Measurements from ENCODE around the gene PPIE.

Gene PPIE

DNA sequence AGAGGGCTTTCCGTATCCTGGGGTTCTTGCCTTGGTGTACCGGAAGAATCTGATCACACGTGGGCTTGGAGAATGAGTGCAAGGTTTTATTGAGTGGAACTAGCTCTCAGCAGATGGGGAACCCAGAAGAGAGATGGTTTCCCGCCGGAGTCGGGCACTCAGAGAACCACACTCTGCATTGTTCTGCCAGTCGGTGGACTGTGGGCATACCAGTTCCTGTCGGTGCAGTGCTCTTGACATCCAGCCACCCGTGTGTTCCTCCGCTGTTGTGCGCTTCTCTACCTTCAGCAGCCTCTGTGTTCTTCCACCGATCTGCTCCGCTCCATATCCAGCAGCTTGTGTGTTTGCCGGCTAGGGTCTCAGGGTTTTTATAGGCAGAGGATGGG, 10.8 kb upstream of the PPIE start:
- DNase-seq (ENCODE audit: low read depth in 1 of 2, low spot score in 1 of 2): peak; percentile 11 to 30
- no peak for TF ChIP-seq JUND (IDR thresholded peaks at IDR 0.05; ENCODE audit: low read depth)
- in situ Hi-C loops (cut with HindIII; ENCODE audit: low pct_unique_long_range_greater_than_20kb, low sequenced_read_pairs): no loop called here

DNA sequence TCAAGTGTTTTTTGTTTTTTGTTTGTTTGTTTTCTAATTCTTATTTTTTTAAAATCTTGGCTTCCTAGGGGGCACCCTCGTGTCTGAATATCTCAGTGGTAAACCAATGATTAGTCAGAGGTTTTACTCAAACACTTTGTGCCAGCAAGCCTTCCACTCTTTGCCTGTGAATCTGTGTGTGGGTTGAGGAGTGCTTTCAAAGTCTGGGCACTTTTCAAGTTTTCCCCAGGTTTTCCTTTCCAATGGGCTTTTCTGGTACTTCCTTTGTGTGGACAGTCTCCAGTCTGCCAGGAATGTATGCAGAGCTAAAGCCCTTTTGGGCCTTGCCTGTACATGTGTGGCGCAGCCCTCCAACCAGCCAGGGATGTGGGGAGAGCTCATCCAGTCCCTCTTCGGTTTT, 9.7 kb upstream of the PPIE start:
- no peak for DNase-seq (ENCODE audit: low read depth in 1 of 2, low spot score in 1 of 2)
- TF ChIP-seq JUND (IDR thresholded peaks at IDR 0.05; ENCODE audit: low read depth): no peak
- in situ Hi-C loops (cut with HindIII; ENCODE audit: low pct_unique_long_range_greater_than_20kb, low sequenced_read_pairs): no loop called here

- TF ChIP-seq JUND (IDR thresholded peaks at IDR 0.05; ENCODE audit: low read depth): no peak
- in situ Hi-C loops (cut with HindIII; ENCODE audit: low pct_unique_long_range_greater_than_20kb, low sequenced_read_pairs): no loop called here
- no peak for DNase-seq (ENCODE audit: low read depth in 1 of 2, low spot score in 1 of 2)
Measured at GRCh38 chr1:39729842-39730241, 8.8 kb upstream of the PPIE start.

DNA sequence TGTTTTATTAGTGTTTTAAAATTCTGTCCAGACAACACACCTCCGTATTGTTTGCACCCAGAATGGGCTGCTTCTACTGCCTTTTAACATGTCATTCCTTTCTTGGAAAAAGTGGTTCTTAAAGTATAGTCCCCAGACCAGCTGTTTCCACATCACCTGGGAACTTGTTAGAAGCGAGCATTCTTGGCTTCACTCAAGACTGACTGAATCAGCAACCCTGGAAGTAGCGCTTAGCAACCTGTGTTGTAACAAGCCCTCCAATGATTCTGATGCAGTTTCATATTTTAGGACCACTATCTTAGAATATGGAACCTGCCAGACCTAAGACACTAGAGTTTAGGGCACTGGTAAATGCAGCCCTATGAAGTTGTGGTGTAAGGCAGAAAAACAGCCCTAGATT, 6.0 kb upstream of the PPIE start:
- TF ChIP-seq JUND (IDR thresholded peaks at IDR 0.05; ENCODE audit: low read depth): no peak
- no peak for DNase-seq (ENCODE audit: low read depth in 1 of 2, low spot score in 1 of 2)
- in situ Hi-C loops (cut with HindIII; ENCODE audit: low pct_unique_long_range_greater_than_20kb, low sequenced_read_pairs): no loop called here

DNA sequence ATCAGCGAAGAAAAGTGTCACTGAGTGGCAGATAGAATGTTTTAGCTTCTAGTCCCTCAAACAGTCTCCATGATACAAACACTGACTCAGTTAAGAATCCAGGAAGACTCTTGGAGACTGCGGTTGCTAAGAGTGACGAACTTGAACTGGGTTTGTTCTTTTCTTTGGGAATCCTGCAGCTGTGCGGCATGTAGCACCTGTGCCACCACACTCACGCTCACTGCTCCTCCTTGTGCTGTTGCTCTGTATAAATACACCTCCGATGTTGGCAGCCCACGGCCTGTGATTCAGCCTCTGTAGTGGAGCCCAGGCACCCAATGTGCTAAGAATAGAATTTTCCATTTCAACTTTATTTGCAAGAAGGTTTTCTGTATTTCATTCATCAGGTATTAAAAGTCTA, 5.5 kb upstream of the PPIE start:
- in situ Hi-C loops (cut with HindIII; ENCODE audit: low pct_unique_long_range_greater_than_20kb, low sequenced_read_pairs): no loop called here
- no peak for TF ChIP-seq JUND (IDR thresholded peaks at IDR 0.05; ENCODE audit: low read depth)
- no peak for DNase-seq (ENCODE audit: low read depth in 1 of 2, low spot score in 1 of 2)

DNA sequence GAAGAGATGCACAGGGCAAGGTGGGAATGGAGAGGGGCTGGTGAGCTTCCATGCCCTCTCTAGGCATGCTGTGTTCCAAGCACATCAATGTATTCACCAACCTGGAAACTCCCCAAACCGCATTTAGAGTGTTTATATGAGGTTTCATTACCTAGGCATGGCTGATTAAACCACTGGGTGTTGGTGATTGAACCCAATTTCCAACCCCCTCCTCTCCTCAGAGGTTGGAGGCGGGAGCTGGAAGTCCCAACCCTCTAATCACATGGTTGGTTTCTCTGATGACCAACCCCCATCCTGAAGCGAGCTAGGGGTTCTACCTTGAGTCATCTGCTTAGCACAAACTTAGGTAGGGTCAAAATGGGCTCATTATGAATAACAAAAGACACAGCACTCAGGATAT, 3.0 kb upstream of the PPIE start:
- DNase-seq (ENCODE audit: low read depth in 1 of 2, low spot score in 1 of 2): no peak
- TF ChIP-seq JUND (IDR thresholded peaks at IDR 0.05; ENCODE audit: low read depth): no peak
- in situ Hi-C loops (cut with HindIII; ENCODE audit: low pct_unique_long_range_greater_than_20kb, low sequenced_read_pairs): no loop called here

GRCh38 chr1:39737546-39738169, 1.0 kb upstream of the PPIE start:
- in situ Hi-C loops (cut with HindIII; ENCODE audit: low pct_unique_long_range_greater_than_20kb, low sequenced_read_pairs): no loop called here
- TF ChIP-seq JUND (IDR thresholded peaks at IDR 0.05; ENCODE audit: low read depth): no peak
- DNase-seq (ENCODE audit: low read depth in 1 of 2, low spot score in 1 of 2): no peak

DNA sequence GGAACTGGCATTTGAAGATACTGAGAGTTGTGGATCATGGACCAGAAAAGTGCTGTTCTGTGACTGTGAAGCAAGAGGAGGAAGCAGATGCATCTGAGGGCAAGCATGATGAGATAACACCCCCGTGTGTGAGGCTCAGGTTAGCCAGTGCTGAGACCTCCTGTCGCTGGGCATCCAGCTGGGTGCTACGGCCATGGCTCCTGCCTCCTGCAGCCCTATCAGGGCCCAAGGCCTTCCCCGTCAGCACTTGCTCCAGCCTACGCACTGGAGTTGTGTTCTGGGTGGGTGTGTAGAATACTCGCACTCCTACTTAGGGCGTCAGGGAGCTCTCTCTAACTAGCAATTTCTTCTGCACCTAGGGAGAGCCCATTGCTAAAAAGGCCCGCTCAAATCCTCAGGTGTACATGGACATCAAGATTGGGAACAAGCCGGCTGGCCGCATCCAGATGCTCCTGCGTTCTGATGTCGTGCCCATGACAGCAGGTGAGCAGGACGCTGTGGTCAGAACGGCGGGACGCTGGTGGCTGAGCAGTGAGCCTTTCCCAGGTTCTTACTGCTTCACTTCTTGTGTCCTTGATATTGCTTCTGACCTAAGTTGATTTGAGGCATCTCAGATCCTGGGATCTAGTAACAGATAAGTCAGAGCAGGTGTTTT, 6.5 kb downstream of the PPIE start:
- no peak for TF ChIP-seq JUND (IDR thresholded peaks at IDR 0.05; ENCODE audit: low read depth)
- in situ Hi-C loops (cut with HindIII; ENCODE audit: low pct_unique_long_range_greater_than_20kb, low sequenced_read_pairs): no loop called here
- DNase-seq (ENCODE audit: low read depth in 1 of 2, low spot score in 1 of 2): no peak

- no peak for TF ChIP-seq JUND (IDR thresholded peaks at IDR 0.05; ENCODE audit: low read depth)
- no peak for DNase-seq (ENCODE audit: low read depth in 1 of 2, low spot score in 1 of 2)
- in situ Hi-C loops (cut with HindIII; ENCODE audit: low pct_unique_long_range_greater_than_20kb, low sequenced_read_pairs): no loop called here
Measured at GRCh38 chr1:39751595-39751994, 12.9 kb downstream of the PPIE start.

DNA sequence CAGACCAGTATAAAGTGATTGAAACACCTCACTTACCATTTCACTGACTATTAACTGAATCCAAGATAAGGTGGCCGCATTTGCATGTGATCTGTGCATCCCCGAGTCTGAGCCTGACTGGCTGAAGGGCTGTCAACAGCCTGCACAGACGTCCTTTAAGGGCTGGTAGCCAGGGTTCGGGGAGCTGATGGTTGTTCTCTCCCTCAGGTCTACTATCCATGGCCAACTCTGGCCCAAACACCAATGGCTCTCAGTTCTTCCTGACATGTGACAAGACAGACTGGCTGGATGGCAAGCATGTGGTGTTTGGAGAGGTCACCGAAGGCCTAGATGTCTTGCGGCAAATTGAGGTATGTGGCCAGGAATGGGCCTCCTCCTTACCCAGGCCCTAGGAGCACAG, 14.0 kb downstream of the PPIE start:
- in situ Hi-C loops (cut with HindIII; ENCODE audit: low pct_unique_long_range_greater_than_20kb, low sequenced_read_pairs): no loop called here
- no peak for DNase-seq (ENCODE audit: low read depth in 1 of 2, low spot score in 1 of 2)
- no peak for TF ChIP-seq JUND (IDR thresholded peaks at IDR 0.05; ENCODE audit: low read depth)

DNA sequence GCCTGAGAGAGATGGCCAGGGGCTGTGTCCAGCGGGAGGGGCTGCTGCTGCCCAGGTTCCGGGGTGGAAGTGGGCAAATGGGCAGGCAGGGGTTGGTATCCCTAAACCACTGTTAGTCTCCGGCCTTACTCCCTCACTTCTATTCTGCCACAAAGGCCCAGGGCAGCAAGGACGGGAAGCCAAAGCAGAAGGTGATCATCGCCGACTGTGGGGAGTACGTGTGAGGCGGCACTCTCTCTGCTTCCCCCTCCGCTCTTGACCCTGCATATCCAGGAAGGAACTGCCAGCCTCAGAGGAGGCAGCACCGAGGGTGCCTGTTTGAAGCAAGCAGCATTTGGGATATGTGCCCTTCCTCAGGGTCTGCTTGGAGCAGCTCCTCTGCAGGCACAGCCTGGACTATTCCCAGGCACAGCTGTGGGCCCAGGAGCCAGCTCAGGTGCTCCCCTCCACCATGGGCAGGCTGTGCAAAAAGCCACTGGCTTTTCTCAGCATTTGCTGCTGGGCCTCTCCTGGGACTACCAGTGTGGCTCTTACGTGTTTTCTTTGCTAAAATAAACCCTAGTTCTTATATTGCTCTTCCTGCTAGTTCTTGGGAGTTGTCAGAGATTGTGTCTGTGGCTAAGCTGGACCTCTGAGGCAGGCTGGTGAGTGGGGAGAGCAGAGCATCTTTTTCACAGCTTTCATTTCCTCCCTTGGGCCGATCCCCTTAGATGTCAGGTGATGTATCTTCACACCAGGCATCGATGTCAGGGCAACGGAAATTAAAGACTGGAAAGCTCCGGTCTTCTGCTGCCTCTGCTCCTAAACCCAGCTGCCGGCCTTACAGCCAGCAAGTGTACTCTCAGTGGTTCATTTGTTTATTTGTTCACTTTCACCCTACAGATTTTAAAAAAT, 14.7 kb downstream of the PPIE start:
- no peak for DNase-seq (ENCODE audit: low read depth in 1 of 2, low spot score in 1 of 2)
- in situ Hi-C loops (cut with HindIII; ENCODE audit: low pct_unique_long_range_greater_than_20kb, low sequenced_read_pairs): no loop called here
- TF ChIP-seq JUND (IDR thresholded peaks at IDR 0.05; ENCODE audit: low read depth): no peak

- in situ Hi-C loops (cut with HindIII; ENCODE audit: low pct_unique_long_range_greater_than_20kb, low sequenced_read_pairs): no loop called here
- no peak for DNase-seq (ENCODE audit: low read depth in 1 of 2, low spot score in 1 of 2)
- TF ChIP-seq JUND (IDR thresholded peaks at IDR 0.05; ENCODE audit: low read depth): no peak
Measured at GRCh38 chr1:39754026-39754570, 15.4 kb downstream of the PPIE start.

Data from T47D (cell line).